ENCODE data around the gene ZFYVE21.
A peak's percentile ranks its signal among the peaks of the same experiment; 100 is the strongest.

The ZFYVE21 gene

DNA sequence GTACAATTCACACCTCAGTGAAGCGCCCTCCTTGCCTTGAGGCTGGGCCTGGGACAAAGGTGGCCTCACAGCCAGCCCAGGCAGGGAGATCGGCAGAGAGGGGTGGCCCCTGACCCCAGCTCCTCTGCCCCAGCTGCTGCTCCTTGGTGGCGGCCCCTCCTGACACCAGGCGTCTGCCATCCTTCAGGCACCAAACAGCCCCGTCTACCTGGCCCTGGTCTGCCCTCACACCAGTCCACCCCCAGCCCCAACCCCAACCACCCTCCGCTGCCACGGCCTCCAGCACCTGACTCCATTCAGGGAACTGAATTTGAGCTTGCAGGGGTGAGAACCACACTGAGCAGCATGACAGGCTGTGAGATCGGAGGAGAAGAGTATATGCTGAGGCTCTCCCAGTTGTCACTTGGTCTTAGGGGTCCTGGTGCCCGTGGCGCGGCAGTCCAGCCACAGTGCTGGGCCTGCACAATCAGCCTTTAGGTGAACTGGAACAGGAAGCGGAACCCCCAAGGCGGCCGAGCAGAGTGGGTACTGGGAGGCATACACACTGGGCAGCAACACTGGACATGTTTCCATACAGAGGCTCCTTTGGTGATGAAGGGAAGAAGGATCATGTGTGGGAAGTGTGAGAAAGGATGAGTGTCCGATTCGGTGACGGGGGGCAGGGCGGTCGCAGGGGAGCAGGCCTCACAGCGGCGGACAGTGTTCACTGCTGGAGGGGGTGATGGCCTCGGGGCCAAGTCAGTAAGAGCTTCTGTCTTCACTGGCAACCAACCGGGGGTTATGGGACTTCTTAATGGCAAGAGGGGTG lies 18.7 kb downstream of the ZFYVE21 start:
- no peak overlapping the region for H3K4me3 Mint-ChIP-seq
- no peak for DNase-seq
- ATAC-seq, result no peak
- no peaks in the 10 kb centered on the region for H3K27me3 Mint-ChIP-seq
- no peaks in the 10 kb centered on the region for H3K9me3 Mint-ChIP-seq
- H3K27ac Mint-ChIP-seq, result peak overlapping the region in 1 of 2 donors; percentile 59
- no peaks in the 10 kb centered on the region for H3K4me1 Mint-ChIP-seq

- Mint-ChIP-seq H3K4me1 (no peaks in the 10 kb centered on the region), H3K27ac (no peak overlapping the region), H3K4me3 (no peak overlapping the region), H3K9me3 (no peaks in the 10 kb centered on the region), H3K27me3 (no peaks in the 10 kb centered on the region)
- ATAC-seq, result no peak
- DNase-seq, result no peak
Measured at GRCh38 chr14:103735022-103735421, 19.4 kb downstream of the ZFYVE21 start.

- no peaks in the 10 kb centered on the region for H3K27me3 Mint-ChIP-seq
- DNase-seq (no peak), ATAC-seq (no peak)
- H3K27ac Mint-ChIP-seq, result no peak overlapping the region
- no peaks in the 10 kb centered on the region for H3K9me3 Mint-ChIP-seq
- no peaks in the 10 kb centered on the region for H3K4me1 Mint-ChIP-seq
- H3K4me3 Mint-ChIP-seq, result no peak overlapping the region
Measured at GRCh38 chr14:103735439-103735814, 19.8 kb downstream of the ZFYVE21 start.

DNA sequence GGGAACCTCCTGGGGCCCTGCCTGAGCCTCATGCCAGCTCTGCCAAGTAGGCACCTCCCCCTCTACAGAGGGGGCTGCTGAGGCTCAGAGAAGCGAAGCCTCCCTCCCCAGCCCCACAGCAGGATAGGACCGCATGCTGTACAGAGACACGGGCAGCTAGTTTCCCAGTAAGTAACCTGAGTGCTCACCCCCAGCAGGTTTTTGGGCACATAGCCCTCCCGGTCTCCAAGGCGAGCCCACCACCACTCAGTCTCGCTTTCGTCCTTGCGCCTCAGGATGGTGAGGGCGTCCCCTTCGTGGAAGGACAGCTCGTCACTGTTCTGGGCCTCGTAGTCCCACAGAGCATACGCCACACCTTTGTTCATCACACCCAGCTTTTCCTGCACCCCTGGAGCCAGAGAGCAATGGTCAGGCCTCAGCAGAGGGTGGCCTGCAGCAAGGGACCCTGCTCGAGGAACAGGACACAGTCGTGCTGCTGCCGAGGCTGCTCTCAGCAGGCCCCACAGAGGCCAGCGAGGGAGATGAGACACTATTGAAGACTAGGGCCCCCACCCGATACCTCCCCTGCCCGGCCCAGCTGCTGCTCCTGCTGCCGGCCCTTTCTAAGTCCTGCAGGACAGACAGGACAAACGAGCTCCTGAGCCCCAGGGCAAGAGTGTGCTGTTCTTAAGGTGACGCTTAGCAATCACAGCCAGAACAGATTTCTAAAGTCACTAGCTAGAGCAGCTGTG lies 20.4 kb downstream of the ZFYVE21 start:
- DNase-seq (no peak), ATAC-seq (peak; percentile 13)
- Mint-ChIP-seq H3K27ac (no peak overlapping the region), H3K4me3 (no peak overlapping the region), H3K27me3 (no peaks in the 10 kb centered on the region), H3K4me1 (no peaks in the 10 kb centered on the region), H3K9me3 (no peaks in the 10 kb centered on the region)

DNA sequence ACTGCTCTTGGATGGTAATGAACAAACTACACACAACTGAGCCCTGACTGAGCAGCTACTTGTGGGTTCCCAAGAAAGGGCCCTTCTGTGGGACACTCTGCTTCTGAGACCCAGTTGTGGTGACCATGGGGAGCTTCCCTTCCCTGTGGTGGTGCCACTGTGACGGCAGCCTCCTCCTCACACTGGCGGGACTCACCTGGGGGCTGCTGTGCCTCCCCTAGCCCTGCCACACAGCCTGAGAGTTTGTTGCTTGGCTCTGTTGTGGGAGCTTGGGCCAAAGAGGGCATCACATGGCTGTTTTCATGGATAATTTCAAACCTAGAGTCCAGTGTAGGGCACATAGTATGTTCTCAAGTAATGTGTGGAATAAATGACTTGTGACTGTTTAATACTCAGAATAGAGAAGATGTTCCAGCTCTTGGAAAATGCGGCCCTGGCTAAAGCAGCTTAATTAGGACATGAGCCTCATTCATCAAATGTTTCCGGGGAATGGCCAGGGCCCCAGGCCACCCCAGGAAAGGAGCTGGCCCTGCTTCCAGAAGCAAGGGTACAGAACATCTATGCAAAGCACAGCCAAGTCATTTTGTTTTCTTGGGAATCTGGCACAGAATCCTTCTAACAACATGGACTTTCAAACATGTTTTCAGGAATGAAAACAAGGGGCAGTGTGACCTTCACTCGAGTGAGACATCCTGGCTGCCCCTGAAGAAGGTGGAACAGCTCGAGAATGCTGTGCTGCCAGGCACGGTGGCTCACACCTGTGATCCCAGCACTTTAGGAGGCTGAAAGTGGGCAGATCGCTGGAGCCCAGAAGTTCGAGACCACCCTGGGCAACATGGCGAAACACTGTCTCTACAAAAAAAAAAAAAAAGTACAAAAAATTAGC lies 21.2 kb downstream of the ZFYVE21 start:
- Mint-ChIP-seq H3K27ac (peak overlapping the region in 1 of 2 donors; percentile 12), H3K4me1 (no peaks in the 10 kb centered on the region), H3K9me3 (no peaks in the 10 kb centered on the region), H3K27me3 (no peaks in the 10 kb centered on the region), H3K4me3 (no peak overlapping the region)
- DNase-seq (no peak), ATAC-seq (no peak)

DNA sequence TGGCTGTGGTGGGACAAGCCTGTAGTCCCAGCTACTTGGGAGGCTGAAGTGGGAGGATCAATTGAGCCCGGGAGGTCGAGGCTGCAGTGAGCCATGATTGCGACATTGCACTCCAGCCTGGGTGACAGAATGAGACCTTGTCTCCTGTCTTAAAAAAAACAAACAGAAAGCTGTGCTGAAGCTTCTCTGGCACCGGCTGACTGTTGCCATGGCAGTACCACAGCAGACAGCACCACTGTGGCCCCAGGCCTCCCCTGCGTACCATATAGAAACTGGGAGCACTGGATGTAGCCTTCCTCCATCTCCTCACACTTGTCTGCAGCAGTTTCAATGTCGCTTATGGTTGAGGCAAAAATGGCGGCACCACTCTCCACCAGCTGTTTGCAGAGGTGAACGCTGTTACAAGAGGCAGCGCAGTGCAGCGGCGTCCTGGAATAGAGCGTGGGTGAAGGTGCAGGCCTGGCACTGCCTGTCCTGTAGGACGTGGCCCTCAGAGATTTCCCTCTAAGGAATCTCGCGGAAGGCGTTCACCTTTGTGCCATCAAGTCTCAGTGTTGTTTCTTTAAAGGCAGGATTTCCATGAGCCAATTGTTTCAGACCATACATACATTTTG lies 21.9 kb downstream of the ZFYVE21 start:
- Mint-ChIP-seq H3K27ac (peak overlapping the region in 1 of 2 donors; percentile 12), H3K4me1 (no peaks in the 10 kb centered on the region), H3K27me3 (no peaks in the 10 kb centered on the region), H3K4me3 (no peak overlapping the region), H3K9me3 (no peaks in the 10 kb centered on the region)
- DNase-seq (no peak), ATAC-seq (no peak)

- no peak overlapping the region for H3K27ac Mint-ChIP-seq
- no peak overlapping the region for H3K4me3 Mint-ChIP-seq
- no peak for DNase-seq
- H3K9me3 Mint-ChIP-seq, result no peaks in the 10 kb centered on the region
- no peak for ATAC-seq
- H3K27me3 Mint-ChIP-seq, result no peaks in the 10 kb centered on the region
- no peaks in the 10 kb centered on the region for H3K4me1 Mint-ChIP-seq
Measured at GRCh38 chr14:103738166-103738565, 22.6 kb downstream of the ZFYVE21 start.

DNA sequence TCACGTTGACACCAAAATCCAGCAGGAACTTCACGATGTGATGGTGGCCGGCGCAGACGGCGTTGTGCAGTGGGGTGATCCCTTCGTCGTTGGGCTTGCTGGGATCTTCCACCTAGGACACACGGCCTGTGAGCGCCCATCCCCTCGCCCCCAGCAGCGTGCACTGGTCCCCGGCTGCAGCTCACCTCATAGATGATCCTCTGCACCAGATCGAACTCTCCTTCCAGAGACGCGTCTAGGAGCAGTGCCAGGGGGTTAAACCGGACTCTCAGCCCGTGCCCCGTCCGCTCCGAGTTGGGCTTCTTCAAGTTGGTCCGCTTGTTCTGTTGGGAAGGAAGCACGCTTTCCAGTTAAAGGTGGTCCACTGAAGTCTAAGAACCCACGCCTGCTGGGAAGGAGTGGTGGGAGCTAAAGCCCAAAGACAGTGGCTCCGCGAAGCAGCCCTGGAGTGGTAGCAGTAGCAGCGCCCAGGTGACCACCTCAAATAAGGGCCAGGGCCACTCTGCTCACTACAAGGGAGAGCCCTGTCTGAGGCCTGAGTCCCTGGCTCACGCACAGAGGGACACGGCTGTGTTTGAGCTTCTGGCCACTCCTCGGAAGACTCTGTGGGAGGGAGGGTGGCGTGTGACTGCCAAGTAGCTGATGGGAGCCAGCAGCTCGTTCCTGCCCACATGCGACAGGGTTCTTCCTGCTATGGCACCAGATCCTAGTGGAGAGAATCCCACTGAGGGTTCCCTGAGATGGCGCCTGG lies 23.3 kb downstream of the ZFYVE21 start:
- no peak for DNase-seq
- Mint-ChIP-seq H3K27ac (no peak overlapping the region), H3K4me3 (no peak overlapping the region), H3K4me1 (no peaks in the 10 kb centered on the region), H3K9me3 (no peaks in the 10 kb centered on the region), H3K27me3 (no peaks in the 10 kb centered on the region)
- no peak for ATAC-seq

DNA sequence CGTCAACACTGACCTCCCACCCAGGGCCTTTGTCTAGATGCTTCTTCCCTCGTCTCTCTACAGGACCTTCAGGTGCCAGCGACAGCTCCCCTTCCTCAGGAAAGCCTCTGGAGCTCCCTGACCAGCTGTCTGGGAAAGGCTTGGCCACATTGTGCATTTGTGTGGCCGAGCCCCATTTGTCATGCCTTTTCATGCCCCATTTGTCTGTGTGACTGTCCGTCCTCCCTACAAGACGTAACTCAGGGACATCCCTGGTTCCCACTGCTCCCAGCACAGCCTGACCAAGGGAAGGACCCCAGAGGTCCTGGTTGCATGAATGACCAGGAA lies 23.8 kb downstream of the ZFYVE21 start:
- no peaks in the 10 kb centered on the region for H3K9me3 Mint-ChIP-seq
- H3K4me3 Mint-ChIP-seq, result no peak overlapping the region
- no peak overlapping the region for H3K27ac Mint-ChIP-seq
- no peaks in the 10 kb centered on the region for H3K4me1 Mint-ChIP-seq
- ATAC-seq, result no peak
- no peaks in the 10 kb centered on the region for H3K27me3 Mint-ChIP-seq
- DNase-seq, result no peak

DNA sequence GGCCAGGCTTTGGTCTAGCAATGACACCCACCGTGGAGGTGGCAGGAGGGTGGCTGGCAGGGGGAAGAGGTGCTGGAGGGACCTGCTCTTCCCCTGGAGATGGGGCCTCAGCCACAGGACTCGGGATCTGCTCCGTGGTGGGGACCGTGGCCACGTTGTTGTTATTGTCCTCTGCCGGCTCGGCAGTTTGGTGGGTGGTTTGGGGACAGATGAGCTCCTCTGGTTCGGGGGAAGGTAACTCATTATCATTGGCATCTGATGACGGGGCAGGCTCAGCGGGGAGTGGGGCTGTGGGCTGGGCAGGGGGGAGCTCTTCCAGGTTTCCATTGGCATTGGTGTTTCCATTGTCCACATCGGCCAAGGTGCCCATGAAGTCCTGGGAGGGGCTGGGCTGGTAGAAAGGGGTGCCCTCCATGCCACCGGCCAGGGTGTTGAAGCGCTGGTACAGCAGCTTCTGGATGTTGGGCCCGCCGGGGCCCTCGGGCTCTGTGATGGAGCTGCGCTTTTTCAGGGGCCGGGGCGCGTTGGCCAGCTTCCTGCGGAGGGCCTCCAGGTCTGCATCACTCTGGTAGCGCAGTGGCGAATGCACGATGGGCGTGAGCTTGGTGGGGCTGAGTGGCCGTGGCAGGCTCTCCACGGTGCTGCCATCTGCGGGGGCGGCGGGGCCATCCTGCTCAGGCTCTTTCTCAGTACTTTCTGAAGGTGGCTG lies 24.3 kb downstream of the ZFYVE21 start:
- Mint-ChIP-seq H3K27me3 (no peaks in the 10 kb centered on the region), H3K4me3 (no peak overlapping the region), H3K4me1 (no peaks in the 10 kb centered on the region), H3K9me3 (no peaks in the 10 kb centered on the region), H3K27ac (peak overlapping the region in 1 of 2 donors; percentile 42)
- no peak for DNase-seq
- no peak for ATAC-seq

DNA sequence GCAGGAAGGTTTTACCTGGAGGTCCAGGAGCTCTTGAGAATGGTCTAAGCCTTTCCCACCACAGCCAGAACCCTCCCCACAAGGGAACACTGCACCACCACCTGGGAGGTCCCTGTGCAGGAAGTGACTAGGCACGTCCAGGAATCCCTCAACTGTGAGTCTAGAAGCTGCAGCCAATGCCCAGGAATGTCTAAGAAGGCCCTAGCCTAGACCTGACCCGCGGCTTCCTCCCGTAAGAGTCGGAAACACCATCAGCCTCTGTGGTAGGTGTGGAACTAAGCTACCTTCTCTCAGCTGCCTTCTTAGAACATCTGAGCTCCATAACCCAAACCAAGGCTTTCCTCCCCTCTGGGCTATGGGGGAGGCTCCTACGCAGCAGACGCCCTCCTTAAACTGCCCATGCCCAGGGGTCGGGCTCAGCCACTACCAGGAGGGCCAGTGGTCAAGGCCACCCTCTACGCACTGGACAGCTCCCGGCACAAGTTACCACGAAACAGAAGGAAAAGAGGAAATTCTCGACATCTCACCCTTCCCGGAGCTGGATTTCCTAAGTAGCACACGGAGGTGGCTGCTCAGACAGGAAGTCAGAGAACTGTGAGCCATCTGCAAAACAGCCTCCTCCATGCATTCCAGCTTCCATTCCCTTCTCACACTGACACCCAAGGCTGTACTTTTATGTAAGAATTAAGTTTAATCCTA lies 25.5 kb downstream of the ZFYVE21 start:
- Mint-ChIP-seq H3K4me3 (no peak overlapping the region), H3K27me3 (no peaks in the 10 kb centered on the region), H3K27ac (no peak overlapping the region), H3K4me1 (no peaks in the 10 kb centered on the region), H3K9me3 (no peaks in the 10 kb centered on the region)
- DNase-seq (no peak), ATAC-seq (no peak)

GRCh38 chr14:103741876-103742275 lies 26.3 kb downstream of the ZFYVE21 start:
- no peaks in the 10 kb centered on the region for H3K4me1 Mint-ChIP-seq
- H3K9me3 Mint-ChIP-seq, result no peaks in the 10 kb centered on the region
- no peak overlapping the region for H3K27ac Mint-ChIP-seq
- H3K27me3 Mint-ChIP-seq, result no peaks in the 10 kb centered on the region
- no peak for ATAC-seq
- DNase-seq, result no peak
- H3K4me3 Mint-ChIP-seq, result no peak overlapping the region

DNA sequence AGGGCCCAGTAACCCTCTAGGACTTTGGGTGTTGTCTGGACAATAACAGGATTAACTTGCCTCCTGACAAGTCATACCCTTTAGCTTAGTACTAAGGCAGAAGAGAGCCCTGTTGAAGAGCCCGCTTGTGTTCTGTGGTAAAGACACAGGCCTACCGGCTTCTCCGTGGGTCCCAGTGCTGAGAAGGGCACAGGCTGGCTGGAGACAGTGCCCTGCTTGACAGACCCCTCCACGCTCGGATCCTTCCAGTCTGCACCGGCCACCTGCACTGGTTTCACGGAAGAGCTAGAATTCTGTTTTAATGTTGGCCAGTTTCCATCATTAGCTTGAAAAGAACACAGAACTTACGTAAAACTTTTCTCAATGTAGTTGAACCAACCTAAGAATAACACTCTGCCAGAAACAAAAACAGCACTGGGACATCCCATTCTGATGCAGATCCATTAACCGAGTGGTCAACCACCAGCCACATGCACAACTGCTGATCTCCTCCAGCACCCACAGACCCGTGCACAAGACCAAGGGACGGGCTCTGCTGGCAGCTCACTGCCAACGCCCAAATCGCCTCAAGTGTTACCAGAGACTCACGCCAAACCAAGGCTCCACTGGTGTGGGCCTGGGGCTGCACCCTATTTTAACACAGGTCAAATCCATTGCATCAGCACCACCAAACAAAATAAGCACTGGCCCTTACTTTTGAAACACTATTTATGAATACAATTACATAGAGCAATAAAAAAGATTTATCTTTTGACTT lies 27.1 kb downstream of the ZFYVE21 start:
- ATAC-seq (no peak), DNase-seq (no peak)
- no peaks in the 10 kb centered on the region for H3K4me1 Mint-ChIP-seq
- peak overlapping the region in 1 of 2 donors; percentile 59 for H3K27ac Mint-ChIP-seq
- no peak overlapping the region for H3K4me3 Mint-ChIP-seq
- H3K9me3 Mint-ChIP-seq, result no peaks in the 10 kb centered on the region
- H3K27me3 Mint-ChIP-seq, result no peaks in the 10 kb centered on the region
